Islet of Langerhans (tissue), 1 donor: ENCODE data around the gene THOP1.
"Not testable (repeated sequence)": the region's sequence is repeated elsewhere in the genome, so short reads cannot be mapped to it uniquely, and the experiment has no call there.

Experiments
- FAIRE-seq: peaks from one replicate; lab custom pipeline; 2011; peaks lifted over from hg19 to GRCh38; lab: Jason Lieb, UNC

THOP1 gene

DNA sequence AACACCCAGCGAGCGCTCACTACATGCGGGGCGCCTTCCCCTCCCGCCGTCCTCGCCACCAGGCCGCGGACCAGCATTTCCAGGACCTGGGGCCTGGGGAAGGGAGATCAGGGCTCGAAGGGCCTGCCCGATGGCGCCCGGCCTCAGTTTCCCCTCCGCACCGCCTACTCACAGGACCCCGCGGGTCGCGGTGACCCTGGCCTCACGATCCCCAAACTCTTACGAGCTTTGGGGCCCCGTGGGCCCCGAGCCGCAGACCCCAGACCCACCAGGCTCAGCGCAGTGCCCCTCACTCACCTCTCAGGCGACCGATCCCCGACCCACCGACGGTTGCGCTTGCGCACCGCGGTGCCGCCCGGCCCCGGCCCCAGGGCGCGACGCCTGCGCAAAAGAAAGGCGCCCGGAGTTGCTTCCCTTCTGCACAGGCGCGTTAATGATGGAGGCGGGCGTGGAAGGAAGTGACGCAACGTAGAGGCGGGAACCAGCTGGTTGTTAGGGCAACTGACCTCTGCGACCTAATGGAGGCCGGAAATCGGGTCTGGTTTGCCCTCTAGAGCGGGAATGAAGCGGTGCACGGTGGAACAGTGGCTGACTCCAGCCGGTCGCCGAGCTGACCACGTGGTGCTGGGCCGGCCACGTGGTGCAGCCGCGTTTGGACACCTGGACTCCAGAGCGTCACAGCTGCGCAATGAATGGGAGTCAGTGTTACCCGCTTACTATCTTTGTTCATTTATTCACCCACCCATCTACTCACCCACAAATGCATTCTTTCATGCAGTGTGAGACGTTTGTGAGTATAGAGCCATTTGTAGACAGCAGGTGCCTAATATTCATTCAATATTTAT lies 2.1 kb upstream of the THOP1 start, which contains the start of gene SGTA:
Gene SGTA (minus strand): TSS at position 338 of the 845 bp plus-strand sequence. CDS start 14,205 bp downstream, outside the sequence.
- FAIRE-seq: peak; percentile 92

DNA sequence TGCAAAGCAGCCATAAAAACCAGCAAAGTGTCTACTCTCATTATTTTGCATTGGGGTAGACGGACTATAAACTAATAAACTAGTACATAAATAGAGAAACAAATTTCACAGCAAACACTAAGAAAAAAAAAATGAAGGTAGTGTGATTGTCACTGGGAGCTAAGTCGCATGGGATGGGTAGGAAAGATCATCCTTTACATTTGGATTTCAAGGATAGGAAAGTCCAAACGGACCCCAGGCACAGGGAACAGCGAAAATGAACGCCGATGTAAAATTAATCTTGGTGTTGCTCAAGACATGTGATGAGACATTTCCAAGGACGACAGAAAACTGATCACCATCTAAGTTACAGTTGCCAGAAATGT lies 1.5 kb upstream of the THOP1 start:
- FAIRE-seq: no peak

- no peak for FAIRE-seq
These were observed 1.8 kb downstream of the THOP1 start for GRCh38 chr19:2787115-2787514.

DNA sequence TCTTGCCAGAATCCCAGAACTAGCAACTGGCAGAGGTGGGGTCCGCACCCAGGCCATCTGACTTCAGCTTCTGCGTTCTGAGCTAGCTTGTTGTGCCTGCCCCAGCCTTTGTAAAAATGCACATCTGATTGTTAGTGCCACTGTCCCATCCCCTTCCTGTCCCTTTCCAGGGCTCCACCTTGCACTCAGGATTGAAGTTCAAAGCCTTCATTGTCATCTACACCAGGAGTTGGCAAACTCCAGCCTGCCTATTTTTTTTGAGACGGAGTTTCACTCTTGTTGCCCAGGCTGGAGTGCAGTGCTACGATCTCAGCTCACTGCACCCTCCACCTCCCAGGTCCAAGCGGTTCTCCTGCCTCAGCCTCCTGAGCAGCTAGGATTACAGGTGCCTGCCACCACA lies 2.9 kb downstream of the THOP1 start:
- FAIRE-seq: no peak

- no peak for FAIRE-seq
These were observed 4.9 kb downstream of the THOP1 start for GRCh38 chr19:2790194-2790556.

DNA sequence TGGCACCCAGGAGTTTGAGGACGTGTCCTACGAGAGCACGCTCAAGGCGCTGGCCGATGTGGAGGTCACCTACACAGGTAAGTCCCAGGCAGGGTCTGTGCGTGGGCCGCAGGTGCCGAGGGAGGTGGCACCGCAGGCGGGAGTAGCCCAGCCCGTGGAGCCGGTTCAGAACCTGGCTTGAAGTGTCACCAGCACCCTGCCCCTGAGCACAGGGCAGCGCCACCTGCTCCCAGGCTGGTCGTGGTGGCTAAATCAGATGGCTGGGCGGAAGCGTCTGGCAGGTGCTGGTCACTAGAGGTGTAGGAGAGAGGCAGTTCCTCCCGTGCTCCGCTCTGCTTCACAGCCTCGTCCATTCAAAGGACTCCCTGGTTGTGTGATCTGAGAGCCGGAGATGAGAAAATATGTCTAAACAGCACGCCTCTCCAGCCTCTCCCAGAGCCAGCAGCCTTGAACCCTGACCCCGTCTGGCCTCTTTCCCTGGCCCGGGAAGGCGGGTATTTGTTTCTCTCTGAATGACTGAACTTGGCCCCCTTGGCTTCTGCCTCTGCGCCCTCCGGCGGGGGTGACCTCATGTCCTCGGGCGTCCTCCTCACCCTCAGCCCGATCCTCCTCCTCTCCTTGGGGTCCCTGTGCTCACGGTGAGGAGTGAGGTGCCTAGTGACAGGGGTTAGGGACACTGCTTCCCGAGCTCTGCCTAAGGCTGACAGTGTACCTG lies 5.4 kb downstream of the THOP1 start:
- FAIRE-seq: no peak

DNA sequence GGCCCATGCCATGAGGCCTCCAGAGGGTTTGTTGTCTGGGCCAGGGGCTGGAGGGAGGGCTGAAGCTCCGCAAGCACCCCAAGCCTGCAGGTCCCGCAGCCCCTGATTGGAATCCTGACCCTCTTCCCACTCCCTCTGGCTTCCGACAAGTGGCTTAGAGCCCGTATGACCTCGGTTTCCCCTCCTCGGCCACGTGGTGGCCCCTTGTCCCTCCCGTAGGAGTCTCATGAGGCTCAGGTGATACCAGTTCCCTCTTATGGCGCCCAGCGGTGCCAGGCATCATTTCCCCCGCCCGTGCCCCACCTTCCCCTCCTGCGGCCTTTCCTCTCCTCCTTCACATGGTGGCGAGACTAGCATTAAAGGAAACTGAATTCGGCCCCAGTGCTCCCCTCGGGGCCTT lies 6.1 kb downstream of the THOP1 start:
- no peak for FAIRE-seq

DNA sequence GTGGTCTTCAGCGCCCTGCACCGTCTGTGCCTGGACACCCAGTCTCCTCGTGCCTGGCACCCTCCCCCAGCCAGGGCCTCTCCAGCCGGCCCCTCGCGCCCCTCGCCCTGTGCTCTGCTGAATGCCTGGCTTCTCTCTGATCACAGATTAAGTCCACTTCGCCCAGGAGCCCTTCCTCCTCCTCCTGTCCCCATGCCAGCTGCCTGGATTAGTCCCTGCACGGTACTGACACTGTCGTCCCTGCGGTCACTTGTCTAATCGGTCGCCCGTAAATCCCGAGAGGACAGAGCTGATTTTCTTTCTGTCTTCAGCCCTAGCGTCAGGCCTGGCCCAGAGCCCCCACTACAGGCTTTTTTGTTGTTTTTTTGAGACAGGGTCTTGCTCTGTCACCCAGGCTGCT lies 6.6 kb downstream of the THOP1 start:
- FAIRE-seq: no peak

DNA sequence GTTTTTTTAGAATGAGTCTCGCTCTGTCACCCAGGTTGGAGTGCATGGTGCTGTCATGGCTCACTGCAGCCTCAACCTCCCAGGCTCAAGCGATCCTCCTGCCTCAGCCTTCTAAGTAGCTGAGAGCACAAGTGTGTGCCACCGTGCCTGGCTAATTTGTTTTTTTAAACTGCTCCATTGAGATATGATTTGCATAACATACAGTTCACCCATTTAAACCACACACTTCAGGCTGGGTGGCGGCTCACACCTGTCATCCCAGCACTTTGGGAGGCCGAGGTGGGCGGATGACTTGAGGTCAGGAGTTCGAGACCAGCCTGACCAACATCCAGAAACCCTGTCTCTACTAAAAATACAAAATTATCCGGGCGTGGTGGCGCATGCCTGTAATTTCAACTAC lies 7.4 kb downstream of the THOP1 start:
- not testable (repeated sequence) for FAIRE-seq

GRCh38 chr19:2793126-2793525 lies 7.8 kb downstream of the THOP1 start:
- no peak for FAIRE-seq

- no peak for FAIRE-seq
These were observed 8.3 kb downstream of the THOP1 start for GRCh38 chr19:2793577-2793976.

- FAIRE-seq: no peak
These were observed 10.7 kb downstream of the THOP1 start for GRCh38 chr19:2795827-2796658.

DNA sequence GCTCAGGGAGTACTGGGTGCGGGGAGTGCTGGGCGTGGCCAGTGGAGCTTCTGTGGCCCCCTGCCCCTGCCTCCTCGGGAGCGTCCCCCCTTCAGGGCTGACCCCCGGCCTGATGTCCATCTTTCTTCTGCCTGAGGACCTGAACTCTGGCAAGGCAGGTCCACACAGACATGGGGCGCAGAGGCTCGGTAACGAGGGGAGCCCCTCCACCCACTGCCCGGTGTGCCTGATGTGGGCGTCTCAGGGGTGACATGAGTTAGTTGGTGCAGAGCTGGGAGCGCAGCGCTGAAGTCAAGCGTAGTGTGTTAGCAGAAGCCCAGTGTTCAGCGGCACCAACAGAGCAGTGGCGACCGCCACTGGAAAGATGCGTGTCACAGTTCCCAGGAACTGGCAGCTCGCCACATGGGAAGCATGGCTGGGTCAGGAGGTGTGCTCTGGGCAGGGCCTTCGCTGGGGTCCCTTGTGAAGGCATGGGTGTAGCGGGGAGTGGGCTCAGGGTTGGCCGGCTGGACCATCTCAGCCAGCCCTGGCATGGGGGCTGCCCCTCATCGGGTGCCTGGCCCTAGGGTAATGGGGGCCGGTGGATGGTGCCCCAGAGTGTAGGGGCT lies 11.5 kb downstream of the THOP1 start:
- no peak for FAIRE-seq

- no peak for FAIRE-seq
These were observed 12.0 kb downstream of the THOP1 start for GRCh38 chr19:2797280-2797679.

DNA sequence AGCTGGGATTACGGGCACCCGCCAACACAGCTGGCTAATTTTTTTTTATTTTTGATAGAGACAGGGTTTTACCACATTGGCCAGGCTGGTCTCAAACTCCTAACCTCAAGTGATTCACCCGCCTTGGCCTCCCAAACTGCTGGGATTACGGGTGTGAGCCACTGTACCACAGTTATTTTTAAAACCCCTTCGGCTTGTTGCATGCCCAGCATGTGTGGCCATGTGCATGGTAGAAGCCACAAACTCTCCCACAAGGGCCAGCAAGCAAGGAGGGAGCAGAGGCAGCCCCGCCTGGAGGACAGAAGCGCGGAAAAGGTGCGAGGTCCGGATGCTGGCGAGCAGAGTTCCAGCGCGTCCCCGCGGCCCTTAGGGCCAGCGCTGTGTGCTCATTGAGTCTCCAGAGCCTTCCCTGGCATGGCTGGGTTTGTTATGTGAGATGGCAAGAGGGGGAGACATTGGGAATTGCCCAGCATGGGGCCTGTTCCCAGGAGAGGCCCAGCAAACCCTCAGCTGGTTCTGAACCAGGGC lies 12.9 kb downstream of the THOP1 start:
- FAIRE-seq: no peak

DNA sequence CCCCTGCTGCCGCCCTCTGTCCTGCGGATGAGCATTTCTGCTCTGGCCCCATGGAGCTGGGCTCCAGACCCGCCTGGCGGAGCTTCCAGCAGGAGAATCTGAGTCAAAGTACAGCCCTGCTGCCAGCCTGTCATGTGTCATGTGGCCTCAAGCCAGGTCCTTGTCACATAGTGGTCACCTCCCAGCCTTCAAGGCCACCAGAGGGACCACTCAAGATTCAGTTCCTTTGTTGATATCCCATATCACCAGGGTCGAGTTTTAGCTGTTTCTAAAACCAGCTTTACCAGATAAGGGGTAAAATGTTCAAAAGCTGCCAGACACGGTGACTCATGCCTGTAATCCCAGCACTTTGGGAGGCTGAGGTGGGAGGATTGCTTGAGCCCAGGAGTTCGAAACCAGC lies 13.4 kb downstream of the THOP1 start:
- FAIRE-seq: no peak

DNA sequence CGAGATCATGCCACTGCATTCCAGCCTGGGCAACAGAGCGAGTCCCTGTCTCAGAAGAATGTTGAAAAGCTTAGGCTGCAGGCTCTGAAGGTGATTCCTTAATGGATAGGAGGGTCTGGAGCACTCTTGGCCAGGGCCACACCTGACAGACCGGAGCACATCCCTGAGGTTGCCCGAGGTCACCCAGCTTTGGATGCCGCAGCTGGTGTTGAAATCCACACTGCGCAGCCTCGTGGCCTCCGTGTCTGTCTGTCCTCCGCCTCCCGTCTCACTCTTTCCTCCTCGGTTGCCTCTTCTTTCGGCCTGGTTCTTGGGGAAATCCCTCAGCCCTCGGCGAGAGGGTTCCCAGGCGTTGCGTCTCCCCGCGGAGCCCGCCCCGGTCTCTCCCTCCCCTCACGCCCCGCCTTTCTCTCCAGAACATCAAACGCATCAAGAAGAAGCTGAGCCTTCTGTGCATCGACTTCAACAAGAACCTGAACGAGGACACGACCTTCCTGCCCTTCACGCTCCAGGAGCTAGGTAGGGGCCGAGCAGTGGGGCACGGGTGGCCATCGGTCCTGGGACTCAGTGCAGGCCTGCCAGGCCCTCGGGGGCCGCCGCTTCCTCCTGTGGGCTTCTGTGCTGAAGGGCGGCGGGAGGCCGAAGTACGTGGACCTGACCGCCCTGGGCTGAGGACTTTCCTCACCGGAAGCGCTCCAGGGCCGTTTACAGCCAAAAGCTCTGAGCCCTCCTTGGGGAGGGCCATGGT lies 14.1 kb downstream of the THOP1 start:
- no peak for FAIRE-seq

DNA sequence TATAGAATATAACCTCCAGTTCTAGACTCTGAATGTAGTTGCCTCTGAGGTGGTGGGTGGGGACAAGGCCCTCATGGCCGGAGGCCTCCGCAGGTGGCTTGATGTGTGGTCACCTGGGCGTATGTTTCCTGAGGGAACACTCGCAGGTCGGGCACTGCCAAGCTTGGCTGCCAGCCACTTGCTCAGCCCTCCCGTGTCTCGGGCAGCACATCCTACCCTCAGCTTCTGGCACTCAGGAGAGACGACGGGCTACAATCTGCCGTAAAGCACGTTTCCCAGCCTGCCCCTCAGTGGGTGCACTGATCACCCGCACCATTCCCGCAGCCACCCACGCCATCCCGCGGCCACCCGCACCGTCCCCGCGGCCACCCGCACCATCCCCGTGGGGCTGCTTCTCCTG lies 15.2 kb downstream of the THOP1 start:
- FAIRE-seq: no peak

DNA sequence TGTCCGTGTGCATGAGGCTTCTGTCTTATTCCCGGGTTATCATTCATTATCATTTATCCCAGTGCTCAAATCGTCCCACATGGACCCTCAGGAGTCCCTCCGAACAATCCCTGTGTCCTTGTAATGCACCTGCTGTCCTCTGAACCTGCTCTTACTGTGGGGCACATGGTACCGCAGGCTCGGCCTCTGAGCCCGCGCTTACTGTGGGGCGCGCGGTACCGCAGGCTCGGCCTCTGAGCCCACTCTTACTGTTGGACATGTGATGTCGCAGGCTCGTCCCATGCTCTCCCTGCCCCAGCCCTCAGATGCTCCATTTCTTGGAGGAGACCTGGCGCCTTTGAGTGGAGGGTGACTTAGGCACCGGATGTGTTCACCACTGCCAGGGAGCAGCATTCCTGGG lies 17.5 kb downstream of the THOP1 start:
- no peak for FAIRE-seq

- no peak for FAIRE-seq
These were observed 18.3 kb downstream of the THOP1 start for GRCh38 chr19:2803486-2804155.
